HG02885 (cell line): ENCODE results near the gene NT5M.
"Not testable (repeated sequence)": the region's sequence is repeated elsewhere in the genome, so short reads cannot be mapped to it uniquely, and the experiment has no call there.

Source experiments
- ATAC-seq: cut with Tn5 transposase; IDR thresholded peaks from one replicate; pipeline ENCODE4 v1.9.1; 2021; ENCODE audit warnings: mild to moderate bottlenecking; ENCODE audit not compliant: unreplicated experiment, poor library complexity

NT5M gene

DNA sequence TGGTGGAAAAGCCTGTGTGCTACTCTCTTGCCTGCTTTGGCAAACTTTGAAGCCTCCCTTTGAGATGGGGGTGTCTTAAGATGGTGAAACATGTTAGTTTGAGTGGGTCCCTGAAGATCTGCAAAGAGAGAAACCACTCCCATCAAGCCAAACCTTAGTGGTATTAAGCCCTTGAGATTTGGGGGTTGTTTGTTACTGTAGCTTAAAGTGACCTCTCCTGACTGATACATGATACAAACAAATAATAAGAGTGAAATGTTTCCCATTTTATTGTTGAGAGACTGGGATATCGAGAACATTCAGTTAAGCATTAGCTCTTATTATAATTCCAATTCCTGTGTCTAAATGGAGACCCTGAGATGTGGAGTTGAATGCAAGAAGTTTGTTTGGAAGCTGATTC lies 63.1 kb downstream of the NT5M start:
- ATAC-seq, result no peak

DNA sequence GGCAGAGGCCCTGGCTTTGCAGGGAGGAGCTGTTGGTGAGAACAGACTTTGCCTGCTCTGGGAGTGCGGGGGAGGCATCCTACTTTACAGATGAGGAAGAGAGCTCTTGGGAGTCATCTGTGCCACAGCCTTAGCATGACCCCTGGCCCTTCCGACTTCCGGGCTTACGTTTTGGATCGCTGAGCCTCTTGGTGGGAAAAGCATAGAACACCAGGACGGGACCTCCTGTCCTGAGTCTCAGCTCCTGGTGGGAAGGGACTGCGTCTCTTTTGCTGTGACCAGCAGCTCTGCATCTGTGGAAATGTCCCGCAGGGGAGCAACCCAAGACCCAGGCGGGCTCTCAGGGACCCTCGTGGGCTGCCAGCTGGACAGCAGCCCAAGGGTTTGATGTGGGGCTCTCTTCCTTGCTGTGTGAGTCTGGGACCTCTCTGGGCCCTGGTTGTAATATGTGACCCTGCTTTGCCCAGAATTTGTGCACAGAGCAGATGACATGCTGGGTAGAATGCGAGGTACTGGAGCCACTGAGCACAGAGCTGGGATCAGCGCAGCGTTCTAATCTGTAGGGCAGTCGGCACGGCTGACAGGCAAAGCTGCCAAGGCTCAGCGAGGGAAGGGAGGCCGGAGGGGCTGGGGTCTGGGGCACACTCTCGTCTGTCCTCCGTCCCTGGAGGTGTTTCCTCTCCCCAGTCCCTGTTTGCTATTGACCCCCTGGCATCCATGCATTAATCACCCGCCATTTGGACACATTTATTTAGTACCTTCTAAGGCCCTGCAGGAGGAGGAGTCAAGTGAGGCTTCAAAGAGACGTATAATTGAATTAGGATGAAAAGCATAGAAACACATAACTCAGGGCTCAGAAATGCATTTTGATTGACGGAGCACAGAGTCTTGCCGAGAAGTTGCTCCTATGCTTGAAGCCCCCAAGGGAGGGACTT lies 64.0 kb downstream of the NT5M start:
- no peak for ATAC-seq

DNA sequence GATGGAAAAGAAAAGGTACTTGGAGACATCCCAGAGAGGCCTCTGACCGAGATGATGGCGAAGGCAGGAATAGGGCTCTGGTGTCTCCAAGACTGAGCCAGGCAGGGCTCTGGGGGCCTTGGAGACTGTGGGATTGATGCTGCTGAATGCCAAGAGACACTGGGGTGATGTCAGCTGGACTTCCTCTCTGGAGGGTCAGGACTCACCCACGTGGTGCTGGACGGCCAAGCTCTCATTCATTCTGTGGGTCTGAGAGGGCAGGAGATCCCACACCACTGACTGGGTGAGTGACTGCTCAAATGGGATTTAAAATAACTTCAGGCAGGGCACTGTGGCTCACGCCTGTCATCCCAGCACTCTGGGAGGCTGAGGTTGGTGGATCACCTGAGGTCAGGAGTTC lies 64.8 kb downstream of the NT5M start:
- no peak for ATAC-seq

DNA sequence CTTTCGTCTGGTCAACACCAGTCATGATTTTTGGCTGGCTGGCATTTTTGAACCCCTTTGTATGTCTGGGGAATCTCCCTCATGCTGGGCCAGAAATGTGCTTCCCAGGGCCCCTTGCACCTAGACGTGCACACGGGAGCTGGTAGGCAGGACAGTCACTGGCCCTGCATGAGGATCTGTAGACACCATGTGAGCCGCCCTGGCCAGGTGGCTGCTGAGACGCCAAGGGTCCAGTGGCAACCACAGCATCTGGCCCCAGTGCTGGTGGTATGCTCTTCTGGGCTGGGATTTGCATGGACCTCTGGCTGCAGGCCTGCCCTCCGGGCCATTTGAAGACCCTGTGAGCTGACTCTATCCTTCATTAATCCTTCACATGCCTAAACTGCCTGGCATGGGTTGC lies 67.5 kb downstream of the NT5M start:
- ATAC-seq, result no peak

DNA sequence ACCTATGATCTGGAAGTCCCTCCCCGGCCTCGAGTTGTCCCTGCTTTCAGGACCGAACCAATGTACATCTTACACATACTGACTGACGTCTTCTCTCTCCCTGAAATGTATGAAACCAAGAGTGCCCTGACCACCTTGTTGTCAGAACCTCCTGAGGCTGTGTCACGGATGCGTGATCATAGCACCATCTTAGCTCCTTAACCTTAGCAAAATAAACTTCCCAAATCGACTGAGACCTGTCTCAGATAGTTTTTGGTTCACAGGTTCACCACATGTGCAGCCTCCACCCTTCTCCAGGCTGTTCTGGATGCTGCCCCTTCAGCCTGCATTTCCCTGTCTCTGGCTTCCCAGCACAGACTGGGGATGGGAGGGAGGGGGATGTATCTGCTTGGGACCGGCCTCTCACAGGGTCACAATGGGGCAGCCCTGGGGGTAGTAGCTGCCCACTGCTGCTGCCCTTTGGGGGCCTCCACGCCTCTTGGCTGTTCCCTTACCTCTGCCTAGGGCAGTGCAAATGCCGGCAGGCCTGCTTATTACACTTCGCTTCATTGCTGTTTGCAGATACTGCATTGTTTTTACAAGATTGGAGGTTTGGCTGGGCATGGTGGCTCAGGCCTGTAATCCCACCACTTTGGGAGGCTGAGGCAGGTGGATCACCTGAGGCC lies 69.8 kb downstream of the NT5M start:
- no peak for ATAC-seq

DNA sequence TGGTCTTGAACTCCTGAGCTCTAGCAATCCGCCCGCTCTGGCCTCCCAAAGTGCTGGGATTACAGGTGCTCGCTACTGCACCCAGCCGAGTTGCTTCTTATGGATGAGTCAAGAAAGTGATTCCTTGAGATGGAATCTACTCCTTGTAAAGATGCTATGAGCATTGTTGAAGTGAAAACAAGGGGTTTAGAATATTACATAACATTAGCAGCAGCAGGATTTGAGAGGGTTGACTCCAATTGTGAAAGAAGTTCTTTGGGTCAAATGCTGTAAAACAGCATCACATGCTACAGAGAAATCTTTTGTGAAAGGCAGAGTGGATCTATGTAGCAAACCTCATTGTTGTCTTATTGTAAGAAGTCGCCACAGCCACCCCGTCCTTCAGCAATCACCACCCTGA lies 72.7 kb downstream of the NT5M start:
- no peak for ATAC-seq

DNA sequence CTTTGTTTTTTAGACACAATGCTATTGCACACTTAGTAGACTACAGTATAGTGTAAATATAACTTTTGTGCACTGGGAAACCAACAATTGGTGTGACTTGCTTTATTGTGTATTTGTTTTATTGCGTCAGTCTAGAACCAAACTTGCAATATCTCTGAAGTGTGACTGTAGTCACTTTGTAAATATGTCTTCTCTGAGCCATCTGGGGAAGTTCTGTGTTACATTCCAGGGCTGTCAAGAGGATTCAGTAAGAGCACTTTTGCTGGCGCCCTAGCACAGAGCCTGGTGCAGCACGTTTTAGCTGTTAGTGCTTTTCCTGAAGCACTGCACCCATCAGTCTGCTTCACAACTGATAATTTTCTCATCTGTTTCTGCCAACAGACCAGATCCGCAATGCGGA lies 73.2 kb downstream of the NT5M start:
- ATAC-seq, result no peak

DNA sequence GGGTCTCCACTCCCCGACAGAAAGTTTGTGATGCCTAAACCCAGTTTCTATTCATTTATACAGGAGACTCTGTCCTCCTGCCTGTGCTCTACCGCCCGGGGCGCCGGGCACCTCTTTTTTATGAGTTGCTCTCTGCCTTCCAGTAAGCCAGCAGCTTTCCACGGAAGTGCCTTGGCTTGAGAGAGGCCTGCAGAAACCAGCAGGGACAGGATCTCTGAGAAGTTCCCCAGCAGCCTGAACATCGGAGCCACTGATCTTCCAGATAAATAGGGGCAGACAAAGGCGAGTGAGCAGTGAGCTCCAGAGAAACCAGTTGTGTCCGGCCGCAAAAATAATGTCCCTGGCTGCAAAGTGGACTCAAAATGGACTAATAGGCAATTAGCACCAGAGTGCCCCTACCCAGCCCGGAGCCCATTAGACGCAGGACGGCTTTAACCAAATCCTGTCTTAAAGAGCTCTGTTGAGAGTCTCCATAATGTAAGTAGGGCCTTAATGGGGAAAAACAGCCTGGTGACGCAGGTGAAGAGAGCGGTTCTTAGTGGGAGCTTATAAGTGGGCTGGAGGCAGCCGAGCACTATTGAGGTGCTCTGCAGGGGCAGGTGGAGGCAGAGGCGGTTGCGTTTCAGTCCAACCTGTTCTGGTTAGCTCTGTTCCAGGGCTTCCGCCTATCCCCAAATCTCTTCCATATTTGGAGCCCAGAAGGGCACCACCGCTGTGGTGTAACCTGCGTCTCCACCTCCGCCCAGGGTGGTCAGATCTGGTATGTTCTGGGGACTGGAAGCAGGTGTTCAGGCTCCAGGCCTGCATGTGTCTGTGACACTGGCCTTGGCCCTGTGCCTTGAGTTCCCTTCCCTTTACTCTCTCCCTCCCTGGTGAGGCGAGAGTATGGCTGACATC lies 74.1 kb downstream of the NT5M start:
- no peak for ATAC-seq

DNA sequence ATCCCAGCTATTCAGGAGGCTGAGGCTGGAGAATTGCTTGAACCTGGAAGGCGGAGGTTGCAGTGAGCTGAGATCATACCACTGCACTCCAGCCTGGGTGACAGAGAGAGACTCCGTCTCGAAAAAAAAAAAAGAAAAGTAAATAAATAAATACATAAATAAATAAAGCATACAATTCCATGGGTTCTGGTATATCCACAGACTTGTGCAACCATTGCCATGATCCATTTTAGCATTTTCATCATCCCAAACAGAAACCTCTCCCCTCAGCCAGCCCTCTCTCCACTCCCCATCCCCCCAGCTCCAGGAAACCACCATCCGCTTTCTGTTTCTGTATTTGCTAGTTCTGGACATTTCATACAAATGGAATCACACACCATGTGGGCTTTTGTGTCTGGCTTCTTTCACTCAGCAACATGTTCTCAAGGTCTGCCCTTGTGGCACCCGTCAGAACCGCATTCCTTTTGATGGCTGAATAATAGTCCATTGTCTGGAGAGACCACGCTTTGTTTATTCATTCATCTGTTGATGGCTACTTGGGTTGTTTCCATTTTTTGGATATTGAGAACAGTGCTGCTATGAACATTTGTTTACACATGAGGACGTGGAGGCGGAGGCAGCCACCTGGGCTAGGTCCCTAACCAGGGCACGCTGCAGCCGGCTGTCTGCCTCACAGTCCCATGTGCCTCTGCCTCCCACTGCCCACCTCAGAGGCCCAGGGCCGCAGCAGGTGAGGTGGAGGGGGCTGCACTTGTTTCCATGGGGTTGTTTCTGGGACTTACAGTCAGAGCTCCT lies 76.2 kb downstream of the NT5M start:
- ATAC-seq, result no peak

DNA sequence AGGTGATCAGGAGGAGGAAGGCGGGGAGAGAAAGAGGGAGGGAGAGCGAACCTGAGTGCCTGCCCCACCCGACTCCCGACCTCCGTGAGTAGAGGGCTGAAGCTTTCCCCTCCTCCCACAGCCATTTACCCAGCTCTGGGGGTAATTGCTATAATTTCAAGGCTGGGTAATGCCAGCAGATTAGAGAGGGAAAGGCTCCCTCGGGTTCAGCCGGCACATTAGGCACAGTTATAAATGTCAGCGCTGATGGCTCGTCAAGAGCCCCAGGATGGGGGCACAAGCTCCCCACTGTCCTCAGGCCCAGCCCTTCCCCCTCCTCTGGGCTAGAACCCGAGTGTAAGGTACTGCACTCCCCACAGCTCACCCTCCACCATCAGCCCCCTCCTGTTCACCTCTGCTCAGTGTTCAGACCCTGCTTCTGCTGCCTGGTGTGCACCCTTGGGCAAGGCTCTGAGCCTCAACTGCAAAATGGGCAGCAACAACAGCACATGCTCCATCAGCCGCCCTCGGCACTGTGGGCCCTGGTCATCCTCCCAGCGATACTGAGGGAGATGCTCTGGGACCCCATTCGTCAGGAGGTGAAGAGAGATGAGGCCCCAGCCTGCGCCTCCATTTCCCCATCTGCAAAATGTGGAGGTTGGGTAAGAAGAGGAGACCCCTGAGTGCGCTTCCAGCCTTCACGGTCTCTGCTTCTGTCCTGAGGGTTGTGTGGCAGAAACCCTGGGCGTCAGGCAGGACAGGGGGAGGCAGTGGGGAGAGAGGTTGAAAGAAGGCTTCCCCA lies 77.2 kb downstream of the NT5M start:
- no peak for ATAC-seq

DNA sequence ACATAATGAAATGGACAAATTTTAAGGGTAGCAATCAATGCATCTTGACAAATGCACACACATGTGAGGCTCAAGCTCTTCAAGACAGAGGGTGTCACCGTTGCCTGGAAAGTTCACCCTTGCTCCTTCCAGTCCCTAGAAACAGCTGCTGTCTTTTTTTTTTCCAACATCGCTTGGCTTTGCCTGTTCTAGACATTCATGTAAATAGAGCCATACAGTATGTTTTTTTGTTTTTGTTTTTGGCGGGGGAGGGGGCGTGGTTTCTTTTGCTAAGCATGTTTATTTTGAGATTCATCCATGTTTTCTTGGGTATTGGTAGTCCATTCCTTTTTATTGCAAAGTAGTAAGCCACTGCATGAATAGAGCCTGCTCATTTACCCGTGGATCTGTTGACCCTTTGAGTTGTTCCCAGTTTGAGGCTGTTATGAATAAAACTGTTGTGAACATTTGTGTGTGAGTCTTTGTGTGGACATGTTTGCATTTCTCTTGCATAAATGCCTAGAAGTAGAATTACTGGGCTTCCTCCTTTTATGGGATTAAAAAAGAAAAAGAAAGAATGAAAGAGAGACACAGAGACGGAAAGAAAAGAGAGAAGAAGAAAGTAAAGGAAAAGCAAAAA lies 78.4 kb downstream of the NT5M start:
- no peak for ATAC-seq

DNA sequence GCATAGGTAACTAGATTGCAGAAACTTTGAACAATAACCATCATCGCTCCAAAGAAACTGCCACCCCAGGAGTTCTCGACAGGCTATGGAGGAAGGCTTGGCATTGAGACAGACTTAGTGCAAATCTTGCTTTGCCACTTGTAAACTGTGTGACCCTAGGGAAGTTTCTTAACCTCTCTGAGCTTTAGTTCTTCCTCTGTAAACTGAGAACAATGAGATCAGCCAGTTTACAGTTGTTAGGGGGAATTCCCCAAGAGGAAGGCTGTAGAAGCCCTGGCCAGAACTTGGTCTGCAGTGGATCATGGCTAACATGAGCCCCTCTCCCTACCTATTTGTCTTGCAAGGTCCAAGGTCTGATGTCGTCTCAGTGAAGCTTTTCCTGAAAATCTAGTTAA lies 78.9 kb downstream of the NT5M start:
- no peak for ATAC-seq

DNA sequence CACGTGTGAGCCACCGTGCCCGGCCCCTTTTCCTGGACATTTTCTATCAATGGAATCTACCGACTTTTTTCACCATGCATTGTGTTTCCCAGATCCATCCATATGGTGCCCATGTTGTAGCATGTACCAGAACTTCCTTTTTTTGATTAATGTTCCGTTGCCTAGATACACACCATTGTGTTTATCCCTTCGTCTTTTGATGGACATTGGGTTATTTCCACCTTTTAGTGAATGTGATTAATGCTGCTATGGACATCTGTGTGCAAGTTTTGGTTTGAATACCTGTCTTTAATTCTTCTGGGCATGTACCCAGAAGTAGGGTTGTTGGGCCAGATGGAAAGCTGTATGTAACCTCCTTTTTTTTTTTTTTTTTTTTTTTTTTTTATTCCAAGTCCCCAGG lies 79.8 kb downstream of the NT5M start:
- ATAC-seq, result no peak

DNA sequence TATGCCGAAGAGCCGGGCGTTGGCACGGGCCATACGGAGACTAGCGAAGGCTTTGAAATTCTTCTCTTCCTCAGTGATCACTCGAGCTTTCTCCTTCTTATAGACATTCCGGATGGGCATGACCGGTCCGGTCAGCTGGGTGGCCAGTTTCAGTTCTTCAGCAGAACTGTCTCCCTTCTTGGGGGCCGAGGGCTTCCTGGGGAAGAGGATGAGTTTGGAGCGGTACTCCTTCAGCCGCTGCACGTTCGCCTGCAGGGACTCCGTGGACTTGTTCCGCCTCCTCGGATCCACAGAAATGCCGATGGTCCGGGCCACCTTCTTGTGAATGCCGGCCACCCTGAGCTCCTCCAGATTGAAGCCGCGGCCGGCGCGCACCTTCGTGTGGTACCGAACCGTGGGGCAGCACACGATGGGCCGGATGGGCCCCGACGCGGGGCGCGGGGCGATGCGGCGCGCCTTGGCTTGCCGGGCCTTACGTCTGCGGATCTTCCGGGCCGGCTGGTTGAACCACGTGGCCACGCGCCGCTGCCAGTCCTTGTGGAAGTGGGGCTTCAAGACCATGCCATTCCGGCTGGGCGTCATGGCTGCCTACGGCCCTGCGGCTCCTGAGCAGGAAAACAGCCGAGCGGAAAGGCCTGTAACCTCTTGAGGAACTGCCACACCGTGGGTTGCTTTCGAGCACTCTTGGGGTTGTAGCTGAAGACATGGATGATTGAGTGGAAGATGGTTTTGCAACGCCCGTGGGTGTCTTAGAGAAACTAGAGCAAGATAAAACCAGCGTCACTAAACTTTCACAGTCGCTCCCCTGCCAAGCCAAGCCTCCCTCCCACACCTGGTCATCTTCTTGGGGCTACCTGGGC lies 80.5 kb downstream of the NT5M start:
- ATAC-seq, result not testable (repeated sequence)

DNA sequence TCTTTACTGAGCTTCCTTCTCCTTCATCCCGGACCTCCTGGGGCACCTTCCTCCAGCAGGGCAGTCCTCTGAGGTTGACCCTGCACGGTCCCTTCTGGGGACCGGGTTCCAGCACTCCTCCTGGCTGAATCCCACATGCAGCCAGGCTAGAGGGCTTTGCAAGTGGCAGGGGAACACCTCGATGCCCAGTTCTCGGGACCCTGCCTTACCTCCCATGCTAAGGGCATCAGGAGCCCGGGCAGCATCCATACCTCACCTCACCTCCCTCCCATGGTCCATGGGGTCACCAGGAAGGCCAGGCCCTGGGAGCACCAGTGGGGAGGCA lies 81.1 kb downstream of the NT5M start:
- no peak for ATAC-seq

DNA sequence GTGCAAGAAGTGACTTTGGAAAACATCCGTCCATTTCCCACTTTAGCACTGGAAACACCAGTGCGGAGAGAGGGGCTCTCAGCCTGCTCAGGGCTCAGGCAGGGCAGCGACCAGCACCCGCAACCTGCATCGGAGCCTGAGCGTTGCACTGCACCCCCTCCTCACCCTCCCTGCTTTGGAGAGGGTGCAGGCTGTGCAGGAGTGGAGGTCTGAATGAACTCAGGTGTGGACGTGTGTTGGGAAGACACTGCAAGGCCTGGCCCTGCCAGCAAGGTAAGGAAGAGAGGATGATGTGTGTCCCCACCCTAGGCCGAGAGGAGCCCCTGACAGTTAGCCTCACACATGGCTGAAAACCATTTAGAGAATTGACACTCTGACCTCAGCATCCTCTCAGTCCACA lies 81.8 kb downstream of the NT5M start:
- no peak for ATAC-seq

DNA sequence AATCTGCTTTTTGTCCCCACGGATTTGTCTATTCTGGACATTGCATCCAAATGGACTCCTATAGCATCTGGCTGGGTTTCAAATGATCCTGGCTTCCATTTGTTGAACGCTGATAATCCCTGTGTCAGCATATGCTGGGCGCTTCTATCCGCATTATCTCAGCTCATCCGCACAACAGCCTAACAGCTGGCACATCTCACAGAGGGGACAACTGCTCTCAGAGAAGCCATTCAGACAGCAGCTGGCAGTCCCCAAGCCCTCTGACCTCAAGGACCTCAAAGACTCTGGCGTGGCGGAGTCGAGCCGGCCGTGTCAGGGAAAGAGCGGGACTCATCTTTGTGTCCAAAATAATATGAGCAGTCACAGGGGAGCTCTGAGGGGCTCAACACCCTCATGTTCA lies 82.3 kb downstream of the NT5M start:
- ATAC-seq, result no peak
